Glomerular visceral epithelial cell (primary cell): ENCODE measurements around the gene SYNRG.
"Not testable (repeated sequence)": the region's sequence is repeated elsewhere in the genome, so short reads cannot be mapped to it uniquely, and the experiment has no call there.

Experiments used
- DNase-seq: peaks from one replicate; pipeline ENCODE4 v3.0.0-alpha.2; 2016; ENCODE audit errors: extremely low spot score

SYNRG gene, protein sequence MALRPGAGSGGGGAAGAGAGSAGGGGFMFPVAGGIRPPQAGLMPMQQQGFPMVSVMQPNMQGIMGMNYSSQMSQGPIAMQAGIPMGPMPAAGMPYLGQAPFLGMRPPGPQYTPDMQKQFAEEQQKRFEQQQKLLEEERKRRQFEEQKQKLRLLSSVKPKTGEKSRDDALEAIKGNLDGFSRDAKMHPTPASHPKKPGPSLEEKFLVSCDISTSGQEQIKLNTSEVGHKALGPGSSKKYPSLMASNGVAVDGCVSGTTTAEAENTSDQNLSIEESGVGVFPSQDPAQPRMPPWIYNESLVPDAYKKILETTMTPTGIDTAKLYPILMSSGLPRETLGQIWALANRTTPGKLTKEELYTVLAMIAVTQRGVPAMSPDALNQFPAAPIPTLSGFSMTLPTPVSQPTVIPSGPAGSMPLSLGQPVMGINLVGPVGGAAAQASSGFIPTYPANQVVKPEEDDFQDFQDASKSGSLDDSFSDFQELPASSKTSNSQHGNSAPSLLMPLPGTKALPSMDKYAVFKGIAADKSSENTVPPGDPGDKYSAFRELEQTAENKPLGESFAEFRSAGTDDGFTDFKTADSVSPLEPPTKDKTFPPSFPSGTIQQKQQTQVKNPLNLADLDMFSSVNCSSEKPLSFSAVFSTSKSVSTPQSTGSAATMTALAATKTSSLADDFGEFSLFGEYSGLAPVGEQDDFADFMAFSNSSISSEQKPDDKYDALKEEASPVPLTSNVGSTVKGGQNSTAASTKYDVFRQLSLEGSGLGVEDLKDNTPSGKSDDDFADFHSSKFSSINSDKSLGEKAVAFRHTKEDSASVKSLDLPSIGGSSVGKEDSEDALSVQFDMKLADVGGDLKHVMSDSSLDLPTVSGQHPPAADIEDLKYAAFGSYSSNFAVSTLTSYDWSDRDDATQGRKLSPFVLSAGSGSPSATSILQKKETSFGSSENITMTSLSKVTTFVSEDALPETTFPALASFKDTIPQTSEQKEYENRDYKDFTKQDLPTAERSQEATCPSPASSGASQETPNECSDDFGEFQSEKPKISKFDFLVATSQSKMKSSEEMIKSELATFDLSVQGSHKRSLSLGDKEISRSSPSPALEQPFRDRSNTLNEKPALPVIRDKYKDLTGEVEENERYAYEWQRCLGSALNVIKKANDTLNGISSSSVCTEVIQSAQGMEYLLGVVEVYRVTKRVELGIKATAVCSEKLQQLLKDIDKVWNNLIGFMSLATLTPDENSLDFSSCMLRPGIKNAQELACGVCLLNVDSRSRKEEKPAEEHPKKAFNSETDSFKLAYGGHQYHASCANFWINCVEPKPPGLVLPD (N-terminal part only)

DNA sequence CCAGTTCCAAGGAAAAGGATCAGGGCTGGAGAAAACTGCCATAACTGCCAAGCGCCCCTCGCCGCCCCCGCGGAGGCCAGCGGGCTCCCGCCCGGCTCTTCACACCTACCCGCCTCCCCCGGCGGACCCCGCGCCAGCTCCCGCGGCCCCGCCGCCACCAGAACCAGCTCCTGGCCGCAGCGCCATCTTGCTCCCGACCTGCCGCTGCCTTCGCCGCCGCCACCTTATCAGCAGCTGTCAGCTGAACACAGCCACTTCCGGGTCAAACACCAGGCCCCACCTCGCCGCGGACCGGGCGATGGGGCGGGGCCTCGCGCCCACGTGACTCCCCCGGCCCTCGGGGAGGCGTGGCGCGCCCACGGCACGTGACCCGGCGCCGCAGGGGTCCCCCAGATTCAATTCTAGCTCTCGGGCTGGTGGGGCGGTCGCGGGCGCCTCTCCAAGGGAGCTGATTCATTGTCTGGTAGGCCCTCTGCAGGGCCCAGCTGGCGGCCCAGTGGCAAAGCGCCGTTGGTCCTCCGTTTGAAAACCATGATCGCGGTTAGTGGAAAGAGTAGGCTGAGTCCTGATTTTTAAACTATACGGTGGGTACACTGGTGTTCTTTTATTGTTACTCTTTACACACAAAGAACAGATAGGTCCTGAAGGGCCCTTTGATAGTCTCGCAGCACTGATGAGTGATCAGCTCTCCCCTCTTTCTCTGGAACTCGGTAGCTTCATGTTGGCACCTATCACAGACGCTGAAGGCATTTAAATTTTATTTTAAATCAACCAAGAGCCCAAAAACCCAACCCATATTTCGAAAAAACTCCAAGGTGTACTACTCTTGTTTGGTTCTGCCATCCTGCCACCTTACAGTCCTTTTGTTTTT lies at the start of gene SYNRG:
SYNRG (minus strand) TSS at position 249 of the 871 bp plus-strand sequence; CDS start at position 186, 63 bp downstream.
- DNase-seq = peak; percentile 99

DNA sequence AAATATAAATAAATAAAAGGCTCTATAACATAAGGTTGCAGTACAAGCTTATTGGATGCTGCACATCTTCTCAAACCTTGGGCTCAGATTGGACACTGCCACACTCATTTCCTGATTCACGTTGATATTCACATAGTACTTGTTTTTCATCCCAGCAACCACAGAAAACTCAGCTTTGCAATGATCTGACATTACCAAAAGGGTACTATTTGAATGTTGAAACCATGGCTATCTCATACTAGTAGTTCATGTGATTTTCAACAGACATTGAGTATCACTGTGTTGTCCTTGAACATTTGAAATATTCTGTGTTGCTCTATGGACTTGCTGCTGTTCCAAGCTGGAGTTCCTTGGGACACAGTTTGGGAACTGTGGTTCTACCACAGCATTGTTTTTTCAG lies 48.0 kb upstream of the SYNRG start:
- no peak for DNase-seq

DNA sequence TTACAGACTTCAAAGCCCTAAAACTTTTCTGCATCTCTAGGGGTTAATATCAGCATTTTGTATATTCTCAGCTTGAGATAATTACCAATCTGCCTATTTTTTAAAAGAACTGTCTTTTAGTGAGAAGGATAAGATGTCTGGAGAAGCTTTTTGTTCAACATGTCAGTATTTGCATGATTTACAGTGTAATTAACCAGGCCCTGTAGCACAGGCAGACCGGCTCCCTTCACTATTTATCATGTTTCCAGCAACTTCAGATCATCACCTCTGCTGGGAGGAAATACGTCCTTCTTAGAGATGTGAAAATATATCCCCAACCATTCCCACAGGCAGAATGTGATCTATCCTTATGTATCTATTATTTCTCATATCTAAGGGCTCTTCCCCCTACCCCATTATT lies 42.6 kb upstream of the SYNRG start:
- no peak for DNase-seq

DNA sequence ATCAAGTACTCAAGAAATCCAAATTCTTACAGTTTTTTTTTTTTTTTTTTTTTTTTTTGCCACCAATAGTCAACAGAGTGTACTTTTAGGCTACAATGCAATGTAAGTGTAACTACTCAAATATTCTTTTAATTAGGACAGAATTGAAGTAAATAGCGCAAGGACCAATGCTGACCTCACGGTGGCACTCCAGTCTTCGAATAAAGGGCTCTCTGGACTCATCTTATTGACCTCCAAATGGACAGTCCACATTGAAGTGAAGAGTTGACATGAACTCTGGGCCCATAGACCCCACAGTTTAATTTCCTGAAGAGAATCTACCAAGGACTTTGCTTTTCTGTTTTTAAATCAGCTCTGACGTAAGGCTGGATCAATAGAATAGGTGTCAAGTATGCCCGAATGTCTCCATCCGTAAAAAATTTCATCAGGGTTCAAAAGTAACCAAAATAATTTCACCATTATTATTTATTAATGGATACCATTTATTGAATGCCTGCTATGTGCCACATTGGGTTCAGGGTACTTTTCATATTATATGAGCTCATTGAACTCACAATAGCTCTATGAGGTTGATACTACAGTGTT lies 41.3 kb upstream of the SYNRG start:
- DNase-seq = peak; percentile 66

DNA sequence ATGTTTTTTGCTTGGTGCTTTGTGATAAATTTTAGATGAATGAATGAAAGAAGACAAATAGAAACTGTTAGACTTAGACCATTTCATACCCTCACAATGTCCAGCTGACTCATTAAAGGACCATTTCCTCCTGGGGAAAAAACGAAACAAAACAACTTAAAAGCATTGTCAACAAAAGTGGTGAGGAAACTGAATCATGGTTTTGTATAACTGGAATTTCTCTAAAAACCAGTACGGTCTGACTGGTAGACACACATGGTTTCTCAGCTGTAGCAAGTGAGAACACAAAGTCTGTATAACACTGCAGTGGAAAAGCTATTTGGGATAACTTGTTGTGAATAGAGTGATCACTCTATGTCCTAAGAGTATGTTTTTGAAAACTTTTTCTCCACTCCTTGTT lies 39.3 kb upstream of the SYNRG start:
- peak; percentile 48 for DNase-seq

DNA sequence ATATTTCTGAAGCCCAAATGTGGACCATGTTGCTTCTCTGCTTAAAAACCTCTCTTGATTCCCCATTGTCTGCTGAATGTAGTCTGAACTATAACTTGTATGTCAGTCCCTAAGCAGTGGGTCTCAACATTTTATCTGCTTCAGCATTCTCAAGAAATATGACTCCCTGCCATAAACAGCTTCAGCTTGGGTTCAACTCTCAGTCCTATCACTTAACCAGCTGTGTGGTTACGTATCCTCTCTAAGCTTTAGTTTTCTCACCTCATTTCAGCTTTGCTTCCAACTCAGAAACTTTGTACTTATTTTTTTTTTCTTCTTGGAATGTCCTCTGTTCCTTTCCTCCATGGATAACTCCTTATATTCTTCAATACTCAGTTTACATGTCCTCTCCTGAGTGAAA lies 38.6 kb upstream of the SYNRG start:
- no peak for DNase-seq

DNA sequence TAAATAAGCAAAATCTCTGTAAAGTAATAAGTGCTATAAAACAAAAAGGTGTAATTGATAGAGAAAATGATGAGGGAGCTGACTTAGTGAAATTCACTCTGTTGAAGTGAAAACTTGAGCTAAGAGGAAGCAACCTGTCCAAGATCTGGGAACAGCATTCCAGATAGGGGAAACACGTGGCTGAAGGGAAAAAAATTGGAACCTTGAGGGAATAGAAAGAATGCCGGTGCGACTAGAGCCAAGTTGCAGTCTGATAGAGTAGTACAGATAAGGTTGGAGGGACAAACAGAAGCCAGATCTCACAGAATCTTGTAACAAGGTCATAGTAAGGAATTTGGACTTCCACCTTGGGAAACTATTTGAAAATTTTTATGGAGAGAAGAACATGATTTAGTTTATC lies 34.7 kb upstream of the SYNRG start:
- no peak for DNase-seq

DNA sequence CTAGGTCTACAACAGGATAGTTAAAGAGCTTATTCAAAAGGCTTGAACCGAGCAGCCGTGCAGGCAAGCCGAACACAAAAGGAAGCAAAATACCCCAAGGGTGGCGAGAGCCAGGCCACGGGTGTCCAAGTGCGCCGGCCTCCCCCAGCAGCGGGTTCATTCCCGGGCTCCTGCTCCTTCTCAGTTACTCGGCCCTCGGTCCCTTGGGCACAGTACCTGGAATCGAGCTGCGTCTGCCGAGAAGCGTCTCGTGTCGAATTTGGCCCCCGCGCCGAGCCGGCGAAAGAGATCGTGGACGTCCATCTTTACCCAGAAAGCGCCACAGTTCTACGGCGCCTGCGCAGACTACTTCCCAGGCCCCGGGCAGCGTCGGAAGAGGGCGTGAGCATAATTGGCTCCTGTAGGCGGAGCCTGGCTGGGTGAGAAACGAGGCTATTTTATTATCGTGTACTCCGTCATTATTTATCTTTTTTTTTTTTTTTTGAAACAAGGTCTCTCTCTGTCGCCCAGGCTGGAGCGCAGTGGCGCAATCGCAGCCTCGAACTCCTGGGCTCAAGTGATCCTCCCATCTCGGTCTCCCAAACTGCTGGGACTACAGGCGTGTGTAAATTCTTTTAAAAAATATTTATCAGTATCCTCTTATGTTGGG lies 34.0 kb upstream of the SYNRG start, which contains the start of gene DDX52:
DDX52 (minus strand) TSS at position 329 of the 649 bp plus-strand sequence; CDS start at position 303, 26 bp downstream.
- DNase-seq = peak; percentile 92

DNA sequence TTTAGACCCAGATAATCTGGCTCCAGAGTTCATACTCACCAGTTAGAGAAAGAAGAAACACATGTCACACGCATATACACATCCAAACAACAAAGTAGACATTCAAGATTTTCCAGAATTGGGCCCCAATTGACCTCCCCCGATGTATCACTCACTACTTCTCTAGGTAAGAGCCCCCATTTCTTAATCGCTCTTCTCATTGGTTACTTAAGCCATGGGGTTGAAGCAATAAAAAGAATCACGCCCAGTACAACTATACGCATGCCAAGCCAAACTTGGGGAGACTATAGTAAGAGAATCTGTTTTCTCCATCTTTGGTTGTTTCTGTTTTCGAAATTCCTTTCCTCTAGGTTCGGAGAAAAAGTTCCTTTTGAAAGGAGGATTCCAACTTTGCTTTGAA lies 33.5 kb upstream of the SYNRG start:
- DNase-seq = peak; percentile 14

DNA sequence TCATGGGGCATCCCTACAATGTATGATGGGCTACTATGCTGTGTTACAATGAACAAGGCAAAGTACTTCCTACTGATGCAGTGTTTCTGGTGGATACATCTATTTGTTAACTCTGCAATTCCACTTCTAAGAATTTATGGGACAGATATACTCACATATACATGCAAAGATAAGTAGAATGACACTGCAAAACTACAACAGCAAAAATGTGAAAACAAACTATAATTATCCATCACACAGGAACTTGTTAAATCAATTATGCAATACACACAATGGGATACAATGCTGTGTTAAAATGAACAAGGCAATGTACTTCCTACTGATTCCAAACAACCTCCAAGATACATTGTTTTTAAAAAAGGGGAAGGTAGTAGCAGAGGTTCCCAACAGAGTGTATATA lies 30.8 kb upstream of the SYNRG start:
- no peak for DNase-seq

DNA sequence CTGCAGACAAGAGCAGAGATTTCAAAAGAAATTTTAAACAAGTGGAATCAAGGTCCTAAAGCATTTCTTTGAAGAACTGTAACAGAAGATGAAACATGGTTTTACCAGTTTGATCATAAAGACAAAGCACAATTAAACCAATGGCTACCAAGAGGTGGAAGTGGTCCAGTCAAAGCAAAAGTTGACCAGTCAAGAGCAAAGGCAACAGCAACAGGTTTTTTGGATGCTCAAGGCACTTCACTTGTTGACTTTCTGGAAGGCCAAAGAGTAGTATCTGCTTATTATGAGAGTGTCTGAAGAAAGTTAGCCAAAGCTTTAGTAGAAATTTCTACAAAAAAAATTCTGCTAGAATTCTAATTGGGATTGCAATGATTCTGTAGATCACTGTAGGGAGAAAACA lies 28.7 kb upstream of the SYNRG start:
- DNase-seq = no peak

DNA sequence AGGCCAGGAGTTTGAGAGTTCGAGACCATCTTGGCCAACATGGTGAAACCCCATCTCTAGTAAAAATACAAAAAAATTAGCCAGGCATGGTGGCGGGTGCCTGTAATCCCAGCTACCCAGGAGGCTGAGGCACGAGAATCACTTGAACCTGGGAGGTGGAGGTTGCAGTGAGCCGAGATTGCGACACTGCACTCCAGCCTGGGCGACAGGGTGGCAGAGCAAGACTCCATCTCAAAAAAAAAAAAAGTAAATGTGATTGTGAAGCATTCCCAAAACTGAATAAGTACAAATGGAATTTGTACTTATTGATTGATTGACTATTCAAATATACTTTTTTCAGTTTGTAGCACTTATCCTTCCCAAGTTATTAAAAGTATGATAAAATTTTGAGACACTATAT lies 7.2 kb upstream of the SYNRG start:
- DNase-seq = not testable (repeated sequence)

DNA sequence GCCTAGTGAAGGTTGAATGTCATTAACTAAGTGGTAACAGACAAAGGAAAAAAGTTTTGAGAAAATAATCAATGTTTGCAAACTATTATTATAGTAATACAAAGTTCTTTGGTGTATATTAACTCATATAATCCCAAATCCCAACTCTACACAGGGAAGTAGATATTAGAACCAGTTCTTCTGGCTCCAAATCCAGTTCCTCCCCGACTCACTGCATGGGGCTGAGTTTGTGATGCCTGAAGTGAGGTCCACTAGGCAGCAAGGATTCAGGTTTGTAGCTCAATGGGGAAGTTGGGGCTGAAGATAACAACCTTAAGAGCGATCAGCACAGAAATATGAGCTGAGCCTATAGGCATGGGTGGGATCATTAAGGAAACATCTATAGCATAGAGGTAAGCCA lies 5.6 kb upstream of the SYNRG start:
- no peak for DNase-seq

DNA sequence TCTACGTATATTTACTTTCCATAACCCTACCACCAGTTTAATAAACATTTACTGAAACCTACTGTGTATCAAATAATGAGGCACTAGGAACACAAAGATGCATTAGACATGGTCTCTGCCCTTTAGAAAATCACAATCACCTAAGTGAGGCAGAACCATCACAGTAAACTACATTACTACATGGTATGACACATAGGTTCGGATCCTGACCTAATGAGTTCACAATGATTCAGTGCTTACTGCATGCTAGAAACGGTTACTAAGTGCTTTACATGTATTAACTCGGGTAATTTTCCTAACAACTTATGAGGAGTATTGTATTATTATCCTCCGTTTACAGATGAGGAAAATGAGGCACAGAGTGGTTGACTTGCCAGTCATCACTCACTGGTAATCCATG lies 5.2 kb upstream of the SYNRG start:
- DNase-seq = peak; percentile 62

DNA sequence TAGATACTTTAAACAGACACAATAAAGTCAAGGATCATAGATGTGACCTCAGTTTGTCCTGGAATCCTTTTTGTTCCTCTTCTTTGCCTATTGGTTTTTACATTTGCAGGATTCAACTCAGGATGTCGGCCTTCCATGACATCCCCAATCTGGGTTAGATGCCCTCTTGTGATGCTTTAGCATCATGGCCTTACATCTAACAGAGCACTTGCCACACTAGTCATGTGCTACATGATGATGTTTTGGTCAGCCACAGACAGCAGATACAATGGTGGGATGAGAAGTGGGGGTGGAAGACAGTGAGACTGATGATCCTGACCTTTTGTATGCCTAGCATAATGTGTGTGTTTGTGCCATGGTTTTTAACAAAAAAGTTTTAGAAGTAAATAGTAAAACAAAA lies 1.8 kb upstream of the SYNRG start:
- DNase-seq = no peak

DNA sequence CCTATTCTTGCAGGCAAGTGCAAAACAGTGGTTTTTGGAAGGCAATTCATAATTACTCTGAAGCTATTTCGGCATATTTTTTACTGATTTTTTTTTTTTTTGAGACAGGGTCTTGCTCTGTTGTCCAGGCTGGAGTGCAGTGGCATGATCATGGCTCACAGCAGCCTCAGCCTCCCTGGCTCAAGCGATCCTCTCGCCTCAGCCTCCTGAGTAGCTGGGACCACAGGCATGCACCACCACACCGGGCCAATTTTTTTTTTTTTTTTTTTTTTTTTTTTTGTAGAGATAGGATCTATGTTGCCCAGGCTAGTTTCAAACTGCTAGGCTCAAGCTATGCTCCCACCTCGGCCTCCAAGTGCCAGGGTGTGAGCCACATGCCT lies 813 bp upstream of the SYNRG start:
- DNase-seq = peak; percentile 4

DNA sequence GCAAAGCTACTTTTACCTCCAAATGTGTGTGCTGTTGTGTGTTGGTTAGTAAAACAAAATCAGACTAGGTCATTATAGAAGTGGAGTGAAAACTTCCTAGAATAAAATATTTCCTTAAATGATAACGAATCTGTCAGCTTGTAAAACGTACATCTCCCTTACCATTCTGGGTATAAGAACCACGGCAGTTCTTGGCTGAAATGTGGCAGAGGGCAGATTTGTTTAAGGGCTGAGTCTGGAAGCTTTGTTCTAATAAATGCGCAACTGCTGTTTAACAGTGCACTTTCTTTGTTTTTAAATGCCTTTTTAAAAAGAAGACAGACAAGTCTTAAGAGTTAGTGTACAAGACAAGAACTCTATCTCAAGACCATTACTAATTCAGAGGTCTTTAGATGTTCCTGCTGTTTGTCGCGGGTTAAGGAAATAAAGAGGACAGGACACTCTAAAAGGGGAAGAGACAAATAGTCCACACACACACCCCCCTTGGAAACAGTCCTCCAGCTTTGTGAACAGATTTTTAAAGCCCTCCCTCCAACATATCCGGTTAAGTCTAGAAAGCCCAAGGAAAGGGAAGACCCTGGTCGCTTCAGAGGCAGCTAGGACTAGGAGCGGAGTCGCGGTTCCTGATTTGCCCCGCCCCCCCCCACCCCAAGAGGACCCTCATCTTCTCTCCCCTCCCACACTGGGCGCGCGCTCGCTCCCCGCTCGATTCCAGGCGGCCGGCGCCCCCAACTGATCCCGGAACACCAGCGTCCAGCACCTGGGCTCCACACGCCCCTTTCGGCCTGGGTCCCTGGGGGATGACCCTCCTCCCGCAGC lies 658 bp downstream of the SYNRG start:
- peak; percentile 64 for DNase-seq

DNA sequence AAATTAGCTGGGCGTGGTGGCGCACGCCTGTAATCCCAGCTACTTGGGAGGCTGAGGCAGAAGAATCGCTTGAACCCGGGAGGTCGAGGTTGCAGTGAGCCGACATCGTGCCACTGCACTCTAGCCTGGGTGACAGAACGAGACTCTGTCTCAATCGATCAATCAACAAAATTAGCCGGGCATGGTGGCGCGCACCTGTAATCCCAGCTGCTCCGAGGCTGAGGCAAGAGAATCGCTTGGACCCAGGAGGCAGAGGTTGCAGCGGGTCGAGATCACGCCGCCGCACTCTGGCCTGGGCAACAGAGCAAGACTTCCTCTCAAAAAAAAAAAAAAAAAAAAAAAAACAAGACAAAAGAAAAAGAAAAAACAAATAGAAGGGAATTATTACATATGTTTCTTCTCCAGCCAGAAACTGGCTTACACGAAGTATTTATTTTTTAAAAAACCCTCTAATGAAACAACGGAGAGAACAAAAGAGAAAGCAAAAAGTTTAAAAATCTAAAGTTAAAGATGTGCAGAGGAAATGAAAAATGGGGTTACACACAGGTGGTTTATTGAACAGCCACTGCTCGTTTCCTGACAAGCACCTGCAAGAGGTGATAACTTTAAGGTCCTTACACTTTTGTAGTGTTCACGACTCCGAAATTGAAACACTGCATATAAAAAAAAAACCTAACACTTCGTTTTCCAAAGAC lies 1.4 kb downstream of the SYNRG start:
- DNase-seq = peak; percentile 3
